Activated T-cell treated with anti-CD3 and anti-CD28 coated beads for 1 hour (primary cell): Measurements from ENCODE around the gene CTR9.

Experiments
- DNase-seq: peaks from one replicate; pipeline ENCODE4 v3.0.0-alpha.2; 2020; ENCODE audit warnings: low read depth

CTR9 gene

GRCh38 chr11:10750838-10751580, at the start of gene CTR9:
Gene CTR9, plus strand, starts transcription at chr11:10751246. Its CDS starts 167 bp downstream, at chr11:10751413.
- peak; percentile 84 for DNase-seq

GRCh38 chr11:10701982-10702381, 49.1 kb upstream of the CTR9 start:
- DNase-seq = no peak

DNA sequence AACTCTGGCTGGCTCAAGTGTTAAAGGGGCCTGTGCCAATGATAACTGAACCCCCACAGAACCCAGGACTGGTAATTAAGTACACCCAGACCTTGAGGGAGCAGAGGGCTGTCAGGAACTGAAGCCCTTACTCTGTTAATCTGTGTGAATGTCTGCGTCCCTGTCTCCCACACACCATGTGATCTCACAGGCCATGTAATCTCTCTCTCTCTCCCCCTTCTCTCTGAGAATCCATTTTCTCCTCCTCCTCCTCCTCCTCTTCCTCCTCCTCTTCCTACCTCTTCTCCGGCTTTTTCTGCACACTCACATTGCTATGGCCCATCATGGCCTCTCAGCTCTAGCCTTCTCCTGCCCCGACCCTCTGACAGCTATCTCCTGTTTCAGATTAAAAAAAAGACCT, 42.9 kb upstream of the CTR9 start:
- no peak for DNase-seq

DNA sequence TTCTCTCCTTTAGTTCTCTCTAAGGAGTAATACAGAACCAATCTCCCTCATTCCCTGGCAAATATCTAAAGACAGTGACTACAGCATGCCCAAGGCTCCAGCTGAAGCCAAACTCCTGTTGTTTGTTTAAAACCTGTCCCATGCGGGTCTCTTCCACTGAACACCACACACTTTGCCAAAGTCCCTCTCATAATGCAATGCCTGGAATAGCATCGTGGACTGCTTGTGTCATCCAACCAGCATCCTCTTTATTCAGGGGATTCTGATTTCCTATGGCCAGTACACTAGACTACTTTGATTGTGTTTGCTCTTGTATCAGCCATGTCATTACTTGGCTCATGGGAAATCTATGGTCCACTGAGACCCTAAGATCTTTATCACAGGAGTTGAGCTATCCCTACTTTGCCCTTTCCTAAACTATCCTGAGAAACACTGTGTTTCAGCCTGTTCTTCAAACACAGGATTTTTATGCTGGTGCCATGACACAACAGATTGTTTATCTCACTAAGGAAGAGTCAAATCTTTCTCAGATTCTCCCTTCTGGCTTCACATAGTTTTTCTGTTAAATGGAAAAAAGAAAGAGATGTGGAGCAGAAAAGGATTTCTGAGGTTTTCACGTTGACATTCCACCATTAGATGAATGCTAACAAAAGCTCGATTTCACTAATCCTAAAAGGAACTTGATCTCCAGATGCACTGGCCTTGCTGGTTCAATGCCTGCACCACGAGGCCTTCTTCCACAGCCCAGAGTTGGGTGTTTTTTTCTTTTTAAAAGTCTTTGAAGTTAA, 41.6 kb upstream of the CTR9 start:
- DNase-seq = no peak

- no peak for DNase-seq
Observed at GRCh38 chr11:10715571-10715970, 35.5 kb upstream of the CTR9 start.

DNA sequence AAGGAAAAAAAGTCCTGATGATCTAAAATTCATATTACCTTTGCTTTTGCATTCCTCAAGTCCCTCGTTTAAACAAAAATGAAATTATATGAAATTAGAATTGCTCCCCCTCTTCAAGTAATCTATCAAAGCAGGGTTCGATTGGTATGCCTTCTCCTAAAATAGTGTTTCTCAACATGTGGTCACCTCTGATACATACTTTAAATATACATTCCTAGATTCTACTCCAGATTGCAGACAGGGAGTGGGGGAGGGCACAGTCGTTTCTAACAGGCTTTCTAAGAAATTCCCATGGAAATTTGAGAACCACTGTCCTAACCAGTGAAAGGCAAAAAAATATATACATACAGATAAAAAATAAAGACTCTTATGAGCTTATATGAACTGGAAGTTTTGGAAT, 34.9 kb upstream of the CTR9 start:
- no peak for DNase-seq

GRCh38 chr11:10716543-10717259, 34.3 kb upstream of the CTR9 start:
- DNase-seq = no peak

DNA sequence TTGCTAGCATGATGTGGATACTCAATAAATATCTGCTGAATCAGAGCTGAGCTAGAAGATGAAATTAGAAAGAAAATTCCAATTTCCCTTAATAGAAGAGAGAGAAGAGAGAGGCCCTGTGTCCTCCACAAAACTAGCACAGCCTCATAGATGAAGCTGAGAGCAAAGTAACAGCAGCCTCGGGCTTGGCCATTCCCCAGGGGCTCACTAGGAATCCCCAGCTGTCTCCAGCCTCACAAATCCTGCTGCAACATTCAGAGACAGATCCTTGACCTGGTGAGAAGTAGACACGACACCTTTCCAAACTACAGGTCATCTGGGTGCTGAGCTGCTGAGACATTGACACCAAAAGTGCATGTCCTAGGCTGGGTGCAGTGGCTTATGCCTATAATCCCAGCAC, 31.4 kb upstream of the CTR9 start:
- no peak for DNase-seq

- no peak for DNase-seq
Observed at GRCh38 chr11:10720881-10721376, 30.1 kb upstream of the CTR9 start.

DNA sequence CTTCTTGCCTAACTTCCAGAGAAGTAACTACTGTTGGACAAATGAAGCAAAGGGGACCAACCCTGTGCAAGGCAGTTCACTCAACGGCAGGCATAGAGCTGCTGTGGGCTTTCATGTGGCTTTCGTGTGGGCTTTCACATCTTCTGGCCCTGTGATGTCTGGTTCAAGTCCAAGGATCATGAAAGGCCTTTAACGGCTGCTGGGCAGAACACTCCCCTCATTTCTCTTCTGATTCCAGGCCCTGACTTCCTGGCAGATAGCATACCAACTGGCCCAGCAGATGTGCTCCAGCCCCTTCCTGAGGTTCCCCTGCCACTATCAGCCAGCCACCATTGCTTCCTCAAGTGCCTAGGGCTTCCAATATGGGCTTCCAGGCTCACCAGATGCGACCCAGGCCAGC, 28.7 kb upstream of the CTR9 start:
- no peak for DNase-seq

DNA sequence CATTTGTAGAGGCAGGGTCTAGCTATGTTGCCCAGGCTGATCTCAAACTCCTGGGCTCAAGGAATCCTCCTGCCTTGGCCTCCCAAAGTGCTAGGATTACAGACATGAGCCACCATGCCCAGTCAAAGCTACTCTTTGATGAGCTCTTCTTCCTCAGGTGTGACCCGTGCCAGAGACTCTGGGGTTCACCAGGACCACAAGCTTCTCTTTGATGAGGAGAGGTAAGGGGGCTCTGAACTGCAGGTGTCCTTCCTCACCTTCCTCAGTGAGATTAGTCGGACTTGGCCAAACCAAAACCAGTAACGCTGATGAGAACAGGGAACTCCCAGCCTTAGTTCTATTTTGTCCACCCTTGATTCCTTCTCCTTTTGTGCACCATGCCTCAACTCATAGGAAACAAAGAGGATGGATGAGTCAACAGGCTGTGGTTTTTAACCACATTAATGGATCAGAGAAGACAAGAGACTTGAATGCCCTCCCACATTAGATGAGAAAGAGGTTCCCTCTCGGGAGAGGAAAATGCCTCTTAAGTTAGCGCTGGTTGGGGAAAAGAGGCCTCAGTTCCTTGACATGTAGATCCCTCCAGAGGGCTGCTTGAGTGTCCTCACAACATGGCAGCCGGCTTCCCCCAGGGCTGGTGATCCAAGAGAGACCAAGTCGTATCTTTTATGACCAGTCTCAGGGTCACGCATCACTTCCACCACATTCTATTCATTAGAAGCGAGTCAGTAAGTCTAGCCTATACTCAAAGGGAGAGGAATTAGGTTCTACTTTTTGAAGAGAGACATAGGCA, 25.7 kb upstream of the CTR9 start:
- DNase-seq = no peak

GRCh38 chr11:10725907-10726253, 25.2 kb upstream of the CTR9 start:
- DNase-seq = no peak

- no peak for DNase-seq
Observed at GRCh38 chr11:10727146-10727851, 23.7 kb upstream of the CTR9 start.

DNA sequence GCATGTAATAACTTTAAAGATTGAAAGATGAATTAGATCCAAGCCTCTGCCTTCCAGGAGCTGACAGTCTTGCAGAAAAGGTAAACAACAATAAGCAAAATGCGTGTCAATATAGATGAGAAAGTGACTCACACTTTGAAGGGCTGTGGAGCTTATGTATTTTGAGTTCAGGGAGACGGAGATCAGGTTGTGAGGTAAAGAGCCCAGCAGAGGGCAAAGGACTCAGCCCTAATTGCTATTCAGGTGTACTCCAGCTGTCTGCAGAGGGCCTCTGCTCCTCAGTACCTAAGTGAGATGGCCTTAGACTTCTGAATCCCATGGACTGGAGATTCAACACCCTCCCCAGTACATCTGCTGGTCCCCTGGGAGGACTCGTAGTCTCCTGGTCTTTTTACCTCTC, 22.9 kb upstream of the CTR9 start:
- no peak for DNase-seq

DNA sequence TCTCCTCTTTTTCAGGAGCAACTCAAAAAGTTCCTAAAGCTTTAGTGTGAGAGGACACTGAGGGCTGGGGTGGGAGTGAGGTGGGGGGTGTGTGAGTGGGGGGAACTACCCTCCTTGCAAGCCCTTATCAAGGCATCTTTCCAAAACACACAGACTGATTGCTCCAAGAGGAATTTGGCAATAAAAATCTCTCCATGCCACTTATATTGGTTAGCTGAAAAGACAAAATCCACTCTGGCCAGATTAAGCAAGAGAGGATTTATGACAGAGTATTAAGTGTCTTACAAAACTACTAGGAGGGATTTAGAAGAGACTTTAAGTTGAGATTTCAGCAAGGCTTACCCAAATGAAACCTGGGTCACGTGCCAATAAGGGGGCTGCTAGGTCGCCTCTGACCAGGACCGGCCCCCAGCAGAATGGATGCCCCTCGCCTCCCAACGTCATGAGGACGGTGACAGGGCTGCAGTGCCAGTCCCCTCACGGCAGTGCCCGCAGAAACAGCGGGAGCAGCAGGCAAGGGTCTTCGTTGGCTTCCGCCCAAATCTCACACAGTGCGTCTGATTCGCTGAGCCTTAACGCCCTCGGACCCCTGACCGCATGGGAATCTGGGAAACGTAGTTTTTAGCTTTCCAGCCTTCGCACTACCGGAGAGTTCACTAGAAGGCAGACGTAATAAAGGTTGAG, 22.1 kb upstream of the CTR9 start:
- DNase-seq = no peak

- DNase-seq = no peak
Observed at GRCh38 chr11:10730151-10730550, 20.9 kb upstream of the CTR9 start.

DNA sequence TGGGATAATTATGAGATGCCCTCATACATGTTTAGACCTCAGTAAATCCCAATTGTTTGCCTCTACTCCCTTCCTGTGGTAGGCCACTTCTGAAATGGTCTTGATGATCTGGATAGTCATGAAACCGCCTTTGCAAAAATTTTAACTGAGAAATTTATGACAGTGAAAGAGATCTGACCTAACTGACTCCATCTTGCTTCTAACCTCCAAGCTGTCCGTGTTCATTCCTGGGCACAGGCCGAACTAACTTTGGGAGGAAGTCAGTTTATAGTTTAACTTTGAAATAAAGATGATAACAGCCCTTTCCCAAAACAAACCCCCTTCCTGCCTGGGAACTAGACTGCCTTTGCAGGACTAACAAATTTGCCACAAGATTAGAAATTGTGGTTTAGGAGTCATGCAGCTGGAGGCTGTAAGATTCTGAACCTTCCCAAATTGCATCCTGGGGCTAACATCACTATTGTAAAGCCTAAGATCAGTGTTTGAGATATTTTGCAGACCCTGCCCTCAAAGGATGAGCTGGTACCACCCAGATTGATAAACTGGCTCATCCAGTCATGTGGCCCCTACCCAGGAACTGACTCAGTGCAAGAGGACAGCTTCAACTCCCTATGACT, 19.9 kb upstream of the CTR9 start:
- no peak for DNase-seq

DNA sequence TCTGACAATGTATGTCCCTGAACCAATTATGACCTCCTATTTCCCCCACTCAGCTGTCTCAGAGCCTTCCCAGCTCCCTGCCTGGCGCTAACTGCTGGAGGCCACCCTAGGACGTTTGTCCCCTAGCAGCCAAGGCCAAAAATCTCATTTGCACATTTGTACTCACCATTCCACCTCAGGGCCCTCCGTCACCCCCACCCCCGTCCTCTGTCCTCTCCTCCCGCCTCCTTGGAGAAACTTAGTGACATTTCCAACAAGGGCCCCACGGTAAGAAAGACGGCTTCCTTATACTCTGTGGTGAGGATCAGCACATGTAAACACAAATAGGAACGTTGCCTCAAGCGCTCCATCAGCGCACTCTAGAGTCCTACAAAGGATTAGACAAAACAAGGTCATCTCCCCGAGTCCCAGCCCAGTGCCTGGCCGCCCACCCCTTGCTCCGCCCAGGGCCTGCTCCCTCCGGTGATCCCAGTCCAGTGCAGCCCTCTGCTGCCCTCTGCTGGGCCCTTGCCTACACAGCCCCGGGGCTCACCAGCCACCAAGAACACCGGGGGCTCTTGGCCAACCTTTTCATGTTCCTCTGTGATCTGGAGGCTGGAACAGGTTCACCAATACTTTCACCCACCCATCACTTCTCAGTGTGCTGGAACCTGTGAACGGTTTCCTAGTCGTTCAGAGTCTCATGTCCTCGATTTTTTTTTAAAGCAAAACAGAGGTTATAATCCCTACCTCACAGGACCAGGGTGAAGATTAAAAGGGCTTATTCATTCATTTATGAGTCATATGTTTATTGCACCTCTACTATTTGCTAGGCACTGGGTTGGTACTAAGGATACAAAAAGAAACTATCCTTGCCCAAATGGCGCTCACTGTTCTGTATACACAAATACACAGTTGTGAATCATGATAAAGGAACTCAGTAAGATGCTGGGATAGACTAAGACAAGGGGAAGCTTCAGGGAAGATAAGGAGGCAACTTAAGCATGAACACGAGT, 15.3 kb upstream of the CTR9 start:
- peak; percentile 78 for DNase-seq
